HG03565 (cell line): Measurements from ENCODE around the gene ORC3.

Experiments
- ATAC-seq: cut with Tn5 transposase; IDR thresholded peaks from one replicate; pipeline ENCODE4 v1.9.1; 2021; ENCODE audit warnings: mild to moderate bottlenecking, moderate library complexity; ENCODE audit not compliant: unreplicated experiment

ORC3 gene

DNA sequence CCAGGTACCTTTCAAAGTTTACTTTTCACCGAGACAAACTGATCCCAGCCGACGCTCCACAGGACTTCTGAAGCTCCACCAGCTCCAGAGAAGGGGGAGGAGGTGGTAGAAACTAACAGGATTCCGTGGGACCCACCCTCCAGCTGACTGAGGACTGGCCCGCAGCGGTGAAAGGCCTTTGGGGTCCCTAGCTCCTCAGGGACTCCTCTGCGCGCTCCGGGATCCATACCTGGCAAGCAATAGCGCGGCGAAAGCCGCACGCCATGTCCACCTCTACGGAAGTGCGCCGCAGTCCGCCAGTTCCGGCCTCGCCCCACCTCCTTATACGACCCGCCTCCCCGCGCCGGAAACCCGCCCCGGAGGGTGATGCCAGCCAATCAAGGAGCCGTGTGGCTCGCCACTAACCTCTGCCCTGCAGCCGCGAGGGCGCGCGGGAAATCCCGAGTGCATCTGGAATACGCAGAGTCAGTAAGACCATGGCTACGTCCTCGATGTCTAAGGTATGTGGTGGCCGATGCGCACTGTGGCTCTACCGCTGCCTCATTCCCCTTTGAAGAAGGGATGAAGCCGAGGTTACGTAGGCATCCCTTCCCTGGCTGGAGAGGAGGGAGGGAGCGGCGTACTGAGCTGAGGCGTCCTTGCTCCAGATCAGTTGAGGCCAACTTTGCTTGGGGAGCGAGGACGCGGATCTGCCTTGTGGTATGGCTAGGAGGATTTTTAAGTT lies at the start of gene ORC3, which contains the start of gene RARS2:
Gene ORC3, plus strand, starts transcription at position 443 of the 724 bp plus-strand sequence. Its CDS starts 34 bp downstream, at position 477.
Gene RARS2, minus strand, starts transcription at position 295 of the 724 bp plus-strand sequence. Its CDS starts 30 bp downstream, at position 265.
- ATAC-seq = peak; percentile 100

DNA sequence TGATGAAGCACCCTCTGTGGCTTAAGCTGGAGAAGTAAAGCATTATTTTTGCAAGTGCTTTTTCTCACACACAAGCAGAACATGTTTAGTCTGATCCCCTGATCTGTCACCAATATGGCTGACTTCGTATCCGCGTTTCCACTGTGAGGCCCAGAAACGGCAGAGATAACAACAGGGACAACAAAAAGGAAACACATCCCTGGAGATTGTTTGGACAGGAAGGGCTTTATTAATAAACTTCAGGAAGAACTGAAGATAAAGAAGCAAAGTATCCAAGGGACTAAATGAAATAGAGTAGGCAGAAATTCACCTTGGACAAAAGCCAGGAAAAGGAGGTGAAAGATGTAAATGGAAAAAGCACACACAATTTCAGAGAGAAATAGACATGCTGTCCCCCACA lies 49.4 kb upstream of the ORC3 start:
- no peak for ATAC-seq

DNA sequence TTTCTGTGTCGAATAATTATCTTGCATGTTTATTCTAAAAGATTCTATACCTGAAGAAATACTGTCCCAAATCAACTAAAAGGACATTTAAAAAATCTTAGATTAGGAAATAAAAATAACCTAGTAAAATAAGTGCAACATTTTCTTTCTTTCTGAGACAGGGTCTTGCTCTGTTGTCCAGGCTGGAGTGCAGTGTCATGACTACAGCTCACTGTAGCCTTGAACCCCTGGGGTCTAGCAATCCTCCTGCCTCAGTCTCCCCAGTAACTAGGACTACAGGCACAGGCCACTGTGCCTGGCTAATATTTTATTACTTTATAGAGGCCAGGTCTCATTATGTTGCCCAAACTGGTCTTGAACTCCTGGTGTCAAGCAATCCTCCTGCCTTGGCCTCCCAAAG lies 48.9 kb upstream of the ORC3 start:
- ATAC-seq = no peak

DNA sequence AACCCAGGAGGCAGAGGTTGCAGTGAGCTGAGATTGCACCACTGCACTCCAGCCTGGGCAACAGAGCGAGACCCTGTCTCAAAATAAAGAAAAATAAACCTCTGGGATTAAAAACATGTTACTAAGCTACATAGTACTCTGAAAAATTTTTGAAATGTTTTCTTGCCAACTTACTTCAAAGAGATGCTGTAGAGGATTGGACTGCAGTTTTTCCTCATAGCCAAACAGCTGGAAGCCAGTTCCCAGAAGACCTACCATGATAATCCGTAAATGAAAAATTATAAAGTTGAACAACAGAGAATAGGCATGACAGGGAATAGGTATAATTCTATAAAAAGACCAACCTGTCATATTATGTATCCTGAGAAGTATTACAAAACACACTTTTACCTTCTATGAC lies 48.2 kb upstream of the ORC3 start:
- no peak for ATAC-seq

DNA sequence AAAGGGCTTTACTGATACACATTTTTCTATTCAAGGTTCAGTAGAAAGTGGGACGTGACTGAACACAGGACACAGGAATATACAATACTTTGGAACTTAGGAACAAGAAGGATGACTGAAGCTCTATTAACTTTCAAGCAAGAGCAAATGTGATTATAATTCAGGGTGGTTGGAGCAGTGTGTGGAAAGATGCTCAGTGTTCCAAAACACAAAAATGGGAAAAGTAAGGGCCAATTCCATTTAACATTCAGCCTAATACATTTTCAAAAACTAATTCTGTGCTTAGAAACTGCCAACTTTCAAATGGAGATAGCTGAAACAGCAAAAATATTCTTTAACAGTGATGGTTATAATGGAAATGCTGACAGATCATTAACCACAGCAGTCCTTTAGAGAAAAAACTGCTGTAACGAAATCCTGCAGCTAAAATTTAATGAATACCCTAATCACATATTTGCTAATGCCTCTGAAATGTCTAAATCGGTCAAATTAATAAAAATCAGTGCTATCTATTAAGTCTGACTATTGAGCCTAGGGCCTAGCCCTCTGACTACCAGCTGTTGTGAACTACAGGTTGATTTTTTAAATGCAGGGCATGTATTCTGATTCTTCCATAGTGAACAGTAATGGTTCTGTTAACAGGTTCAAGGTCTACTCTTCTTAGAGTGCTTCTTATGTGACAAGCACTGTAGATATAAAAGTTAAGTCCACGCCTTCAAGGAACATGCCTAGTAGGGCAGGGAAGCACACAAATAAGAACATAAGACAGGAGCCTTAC lies 46.0 kb upstream of the ORC3 start:
- ATAC-seq = no peak

DNA sequence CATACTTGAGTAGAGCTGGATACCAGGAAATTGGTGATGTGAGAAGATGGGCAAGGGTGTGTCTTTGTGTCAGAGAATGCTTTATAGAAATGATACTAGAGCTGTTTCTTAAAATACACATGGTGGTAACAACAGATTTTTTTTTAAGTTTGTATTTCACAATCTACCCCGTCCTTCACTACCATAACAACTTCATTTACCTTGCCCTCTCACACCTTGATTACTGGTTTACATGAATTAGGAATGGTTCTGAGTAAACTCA lies 45.5 kb upstream of the ORC3 start:
- no peak for ATAC-seq

DNA sequence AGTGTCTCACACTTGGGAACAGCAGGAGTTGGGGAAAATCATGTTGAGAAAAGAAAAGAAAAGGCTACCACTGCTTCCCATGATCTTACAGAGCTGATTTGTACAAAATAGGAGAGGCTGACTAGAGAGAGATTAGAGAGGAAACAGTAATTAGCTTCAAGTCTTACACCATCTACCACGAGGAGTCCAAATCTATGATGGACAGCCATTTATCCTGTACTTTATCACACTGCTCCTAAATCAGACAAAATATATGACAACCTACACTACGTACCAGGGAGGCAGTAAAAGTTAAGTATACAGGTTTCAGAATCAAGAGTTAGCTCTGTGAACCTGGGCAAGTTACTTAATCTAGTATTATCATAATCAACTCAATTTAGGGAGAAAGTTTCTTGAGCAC lies 38.1 kb upstream of the ORC3 start:
- ATAC-seq = no peak

DNA sequence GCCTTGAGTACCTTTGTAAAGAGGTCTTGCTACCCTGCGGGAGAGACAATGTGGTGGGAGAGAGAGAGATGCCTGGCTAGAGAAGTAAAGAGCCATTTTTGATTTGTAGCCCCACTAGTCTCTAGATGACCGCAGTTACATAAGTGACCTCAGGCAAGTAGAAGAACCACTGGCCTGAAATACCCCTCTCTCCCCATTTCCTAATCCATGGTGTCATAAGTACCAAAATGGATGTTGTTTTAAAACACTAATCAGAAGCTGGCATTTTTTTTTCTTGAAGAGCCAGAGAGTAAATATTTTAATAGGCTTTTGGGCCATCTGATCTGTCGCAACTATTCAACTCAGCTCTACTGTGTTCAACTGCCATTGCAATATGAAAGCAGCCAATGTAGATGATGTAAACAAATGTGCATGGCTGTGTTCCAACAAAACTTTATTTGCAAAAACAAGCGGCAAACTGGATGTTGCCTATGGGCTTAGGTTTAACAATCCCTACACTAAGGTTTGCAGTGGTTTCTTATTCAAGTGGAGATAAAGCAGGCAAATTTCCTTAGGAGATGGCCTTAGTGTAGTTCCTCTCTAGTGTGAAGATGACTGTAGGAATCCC lies 36.7 kb upstream of the ORC3 start:
- no peak for ATAC-seq

DNA sequence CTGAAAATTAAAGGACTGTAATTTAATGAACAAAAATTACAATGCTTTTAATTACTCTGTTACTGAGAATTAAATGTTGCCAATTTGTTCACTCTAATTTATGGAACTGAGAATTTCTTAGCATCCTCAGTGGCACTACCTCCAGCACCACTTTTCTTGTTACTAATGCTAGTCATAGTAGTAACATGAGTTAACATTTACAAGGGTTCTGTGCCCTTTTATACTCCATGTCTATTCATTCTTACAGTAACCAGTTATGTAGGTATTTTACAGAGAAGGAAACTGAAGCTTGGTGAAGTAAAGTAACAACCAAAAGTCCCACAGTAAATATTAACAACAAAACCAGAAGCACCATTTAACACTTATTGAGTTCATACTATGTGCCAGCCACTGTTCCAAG lies 34.4 kb upstream of the ORC3 start:
- ATAC-seq = no peak

DNA sequence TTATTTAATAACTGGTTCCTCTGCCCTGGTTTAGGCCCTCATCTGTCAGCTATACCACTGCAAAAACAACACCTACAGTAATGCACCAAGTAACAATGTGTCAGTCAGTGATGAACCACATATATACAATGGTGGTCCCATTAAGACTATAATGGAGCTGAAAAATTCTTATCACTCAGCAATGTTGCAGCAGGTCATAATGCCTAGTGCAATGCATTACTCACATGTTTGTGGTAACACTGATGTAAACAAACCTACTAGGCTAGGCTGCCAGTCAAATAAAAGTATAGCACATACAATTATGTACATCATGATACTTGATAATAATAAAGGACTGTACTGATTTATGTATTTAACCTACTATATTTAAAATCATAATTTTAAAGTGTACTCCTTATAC lies 31.5 kb upstream of the ORC3 start:
- ATAC-seq = no peak

DNA sequence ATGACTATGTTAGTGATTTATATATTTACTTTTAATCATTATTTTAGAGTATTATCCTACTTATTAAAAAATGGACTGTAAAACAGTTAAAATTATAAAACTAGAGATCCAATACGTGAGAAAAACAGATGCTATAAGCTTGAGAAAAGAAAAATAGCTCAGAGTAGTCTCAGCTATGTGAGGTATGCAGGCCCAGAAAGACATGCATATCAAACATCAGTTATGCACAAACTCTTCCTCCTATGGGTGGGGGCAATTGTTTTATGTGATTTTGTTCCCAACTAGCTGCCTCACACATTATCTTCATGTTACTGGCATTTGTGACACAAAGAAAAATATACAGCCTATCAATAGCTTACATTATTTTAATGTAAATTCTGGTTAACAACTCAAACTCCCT lies 28.9 kb upstream of the ORC3 start:
- no peak for ATAC-seq

DNA sequence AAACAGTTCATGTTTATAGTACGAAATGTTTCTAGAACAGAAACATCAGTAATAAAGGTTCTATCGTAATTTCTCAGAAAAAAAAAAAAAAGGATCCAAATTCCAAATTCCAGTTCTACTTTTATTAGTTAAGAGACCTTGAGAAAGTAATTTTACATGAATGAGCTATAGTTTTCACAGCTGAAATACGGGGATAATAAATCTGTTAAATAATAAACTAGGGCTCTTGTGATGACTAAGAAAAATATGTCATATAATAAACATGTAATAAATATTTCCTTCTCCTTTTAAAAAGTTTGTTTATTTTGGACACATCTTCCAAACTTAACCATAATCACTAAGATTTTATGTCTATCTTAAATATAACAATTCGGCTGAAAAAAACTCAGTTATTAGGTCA lies 17.9 kb upstream of the ORC3 start:
- ATAC-seq = no peak

DNA sequence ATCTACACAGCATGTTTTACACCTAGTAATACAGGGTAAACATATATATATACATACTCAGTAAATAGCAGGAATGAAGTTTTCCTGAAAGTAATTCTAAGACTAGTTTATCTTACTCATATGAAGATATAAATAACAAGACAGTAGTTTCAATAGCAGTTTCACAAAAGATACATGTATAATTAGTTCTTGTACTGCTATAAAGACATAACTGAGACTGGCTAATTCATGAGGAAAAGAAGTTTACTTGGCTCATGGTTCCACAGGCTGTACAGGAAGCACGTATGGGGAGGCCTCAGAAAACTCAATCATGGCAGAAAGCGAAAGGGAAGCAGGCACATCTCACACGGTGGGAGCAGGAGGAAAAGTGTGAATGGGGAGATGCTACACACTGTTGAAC lies 17.1 kb upstream of the ORC3 start:
- ATAC-seq = peak; percentile 50

DNA sequence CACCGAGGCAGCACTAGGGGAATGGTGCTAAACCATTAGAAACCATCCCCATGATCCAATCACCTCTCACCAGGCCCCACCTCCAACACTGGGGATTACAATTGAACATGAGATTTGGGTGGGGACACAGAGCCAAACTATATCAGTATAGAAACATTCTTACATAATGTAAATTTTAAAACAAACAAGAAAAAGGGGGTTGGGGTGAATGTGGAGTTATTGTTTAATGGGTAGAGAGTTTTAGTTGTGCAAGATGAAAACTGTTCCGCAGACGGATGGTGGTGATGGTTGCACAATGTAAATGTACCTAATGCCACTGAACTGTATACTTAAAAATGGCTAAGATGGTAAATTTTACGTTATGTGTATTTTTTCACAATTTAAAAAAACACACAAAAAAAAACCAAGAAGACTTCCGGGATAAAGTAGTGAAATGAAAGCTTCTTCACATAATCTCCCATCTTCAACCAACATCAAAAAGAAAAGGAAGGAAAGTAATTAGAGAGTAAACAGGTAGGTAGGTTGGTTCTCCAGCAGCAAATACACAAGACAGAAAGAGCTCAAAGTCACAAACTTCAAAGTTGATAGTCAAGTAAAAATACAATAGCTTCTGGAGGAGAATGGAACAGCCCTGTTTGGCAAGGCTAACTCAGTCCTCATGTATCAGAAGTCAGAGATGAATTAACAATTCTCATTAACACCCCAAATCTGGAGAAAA lies 16.5 kb upstream of the ORC3 start:
- ATAC-seq = no peak

DNA sequence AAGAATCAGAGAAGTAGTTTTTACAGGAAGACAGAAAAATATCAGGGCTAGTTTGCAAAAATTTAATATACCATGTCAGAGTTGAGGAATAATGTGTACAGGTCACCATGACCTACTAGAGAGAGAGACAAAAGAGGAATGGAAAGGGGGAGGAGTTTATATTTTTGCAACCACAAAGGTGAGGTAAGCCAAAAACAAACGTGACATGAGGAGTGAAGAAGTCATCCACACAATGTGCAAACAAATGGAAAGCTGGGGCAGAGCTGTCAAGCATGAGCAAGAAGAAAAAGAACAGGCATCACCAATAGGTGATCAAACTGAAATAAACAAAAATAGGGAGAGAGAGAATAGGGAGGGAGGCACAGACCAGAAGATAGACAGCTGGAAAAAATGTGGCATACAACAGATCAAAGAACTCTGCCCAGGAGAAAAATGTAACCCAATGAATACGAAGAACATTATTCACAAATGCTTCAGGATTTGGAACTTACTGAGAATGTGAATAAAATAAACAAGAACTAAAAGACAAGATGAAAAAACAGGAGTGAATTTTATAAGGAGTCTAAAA lies 15.6 kb upstream of the ORC3 start:
- ATAC-seq = no peak

DNA sequence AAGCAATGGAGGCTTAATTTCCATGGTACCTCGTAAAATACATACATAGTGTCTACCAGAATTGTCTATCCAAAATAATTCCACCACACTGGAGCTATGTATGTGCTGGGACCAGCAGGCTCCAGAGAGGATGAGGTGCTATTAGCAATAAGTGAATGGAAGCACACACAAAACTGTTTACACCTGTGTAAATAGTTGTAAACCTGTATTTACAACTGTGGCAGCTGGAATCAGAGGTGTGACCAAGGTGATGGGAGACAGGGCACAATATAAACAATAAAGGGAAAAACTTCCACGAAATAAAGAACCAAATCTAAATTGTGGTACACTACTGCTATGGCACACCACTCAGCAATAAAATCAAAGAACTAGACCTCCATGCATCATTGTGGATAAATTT lies 14.5 kb upstream of the ORC3 start:
- ATAC-seq = no peak

DNA sequence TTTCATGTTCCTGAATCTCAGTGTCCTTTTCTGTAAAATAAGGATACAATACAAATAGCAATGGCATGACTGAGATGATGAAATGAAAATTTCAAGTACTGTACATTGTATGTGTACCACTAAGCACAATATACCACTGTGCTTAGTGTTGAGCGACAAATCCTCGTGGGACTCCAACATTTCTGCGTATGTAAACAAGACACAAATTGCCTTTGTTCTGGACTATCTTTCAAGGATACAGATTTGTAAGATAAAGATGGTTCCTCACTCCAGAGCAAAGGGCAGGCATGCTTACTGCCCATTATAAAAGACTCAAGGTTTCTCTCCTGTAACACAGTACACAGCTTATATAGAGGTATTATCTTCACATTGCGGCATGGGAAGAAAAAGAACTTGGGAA lies 6.1 kb upstream of the ORC3 start:
- no peak for ATAC-seq

DNA sequence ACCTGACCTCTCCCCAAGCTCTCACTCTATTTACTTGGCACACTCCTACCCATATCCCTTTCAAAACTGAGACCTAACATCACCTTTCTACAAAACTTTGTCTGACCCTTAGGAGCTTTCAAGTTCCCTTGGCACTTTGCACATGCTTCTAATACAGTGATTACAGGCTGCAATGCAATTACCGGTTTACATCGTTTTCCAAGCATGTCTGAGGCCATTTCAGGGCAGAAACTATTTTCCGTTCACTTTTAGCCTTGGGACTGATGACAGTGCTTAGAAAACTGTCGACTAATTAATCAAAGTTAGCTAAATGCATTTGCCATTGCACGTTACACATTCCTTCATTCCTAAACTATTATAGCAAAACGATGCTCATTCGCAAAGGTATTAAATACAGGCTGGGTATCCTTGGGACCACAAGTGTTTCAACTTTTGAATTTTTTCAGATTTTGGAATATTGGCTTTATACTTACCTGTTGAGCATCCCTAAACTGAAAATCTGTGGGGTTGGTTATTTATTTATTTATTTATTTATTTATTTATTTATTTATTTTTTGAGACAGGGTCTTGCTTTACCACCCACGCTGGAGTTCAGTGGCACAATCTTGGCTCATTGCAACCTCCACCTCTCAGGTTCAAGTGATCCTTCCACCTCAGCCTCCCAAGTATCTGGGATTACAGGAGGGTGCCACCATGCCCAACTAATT lies 3.4 kb upstream of the ORC3 start:
- ATAC-seq = no peak

DNA sequence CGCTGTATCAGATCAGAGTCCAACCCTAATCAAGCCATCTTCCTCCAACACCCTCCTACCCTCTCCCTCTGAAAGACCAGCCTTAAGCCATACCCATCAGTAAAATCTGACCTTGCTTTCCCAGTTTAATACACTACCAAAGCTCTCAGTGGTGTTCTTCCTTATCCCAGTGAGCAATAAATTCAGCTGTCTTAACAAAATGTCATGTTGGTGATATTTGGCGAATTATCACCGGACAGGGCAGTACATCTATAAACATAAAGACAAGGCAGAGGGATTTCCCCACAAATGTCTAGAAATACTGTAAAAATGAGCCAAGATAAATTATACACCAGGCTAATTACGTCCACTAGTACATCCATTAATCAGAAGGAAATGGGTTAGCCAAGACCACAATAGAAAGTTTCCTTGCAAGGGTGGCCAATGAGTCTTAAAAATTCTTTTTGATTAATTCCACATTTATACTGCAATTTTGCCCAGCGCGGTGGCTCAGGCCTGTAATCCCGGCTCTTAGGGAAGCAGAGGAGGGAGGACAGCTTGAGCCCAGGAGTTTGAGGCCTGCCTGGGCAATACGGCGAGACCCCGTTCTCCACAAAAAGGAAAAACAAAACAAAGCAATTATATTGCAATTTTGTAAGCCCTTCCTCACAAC lies 1.1 kb upstream of the ORC3 start:
- no peak for ATAC-seq

DNA sequence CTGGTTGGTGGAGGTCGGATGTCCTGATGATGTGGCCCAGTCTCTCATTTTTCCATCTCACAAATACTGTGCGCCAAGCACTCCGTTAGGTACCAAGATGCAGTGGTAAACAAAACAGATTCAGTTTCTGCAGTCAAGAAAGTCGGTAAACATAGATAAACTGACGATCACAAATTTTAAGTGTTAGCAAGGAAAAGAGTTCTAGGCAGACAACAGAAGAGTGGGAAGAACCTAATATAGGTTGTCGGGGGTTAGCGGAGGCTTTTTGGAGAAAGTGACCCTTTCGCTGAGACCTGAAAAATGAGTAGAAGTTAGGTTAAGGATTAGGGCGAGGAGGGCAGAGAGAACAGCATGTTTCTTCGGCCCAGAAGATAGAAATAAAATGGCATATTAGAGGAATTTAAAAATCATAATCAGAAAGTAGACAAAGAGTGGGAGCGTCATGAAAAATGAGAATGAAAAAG lies 514 bp downstream of the ORC3 start:
- no peak for ATAC-seq
